ENCODE data around the gene CIDEC.

- TF ChIP-seq CTCF (IDR thresholded peaks at IDR 0.05) (no peak), POLR2A (IDR thresholded peaks at IDR 0.05) (no peak)
These were observed 8.5 kb upstream of the CIDEC start for GRCh38 chr3:9888540-9888939.
